Neural progenitor cell (in vitro differentiated cells): ENCODE data around the gene RRAS2. TPM values are rescaled to one million over a fixed set of nuclear protein-coding genes. Genes with fewer than 3 reads are reported as not detected.

Source experiments
- DNase-seq: peaks from one replicate; pipeline ENCODE4 v3.0.0-alpha.2; 2016; ENCODE audit warnings: low spot score
- H2AFZ ChIP-seq: fragments of 200-600 bp; sonication (generic); replicated peaks from 2 replicates; pipeline ENCODE4 v1.6.1; 2016; ENCODE audit warnings: antibody characterized with exemption
- H3F3A ChIP-seq: fragments of 200-600 bp; sonication (generic); 2 replicates; pipeline ENCODE4 v1.6.1; 2016; ENCODE audit warnings: antibody characterized with exemption, low read depth
- H3K27ac ChIP-seq: fragments of 200-600 bp; sonication (generic); 2 replicates; pipeline ENCODE4 v1.5.1; 2016; ENCODE audit warnings: mild to moderate bottlenecking
- H3K27me3 ChIP-seq: fragments of 200-600 bp; sonication (generic); 2 replicates; pipeline ENCODE4 v1.6.1; 2016; ENCODE audit warnings: mild to moderate bottlenecking, moderate library complexity
- H3K36me3 ChIP-seq: fragments of 200-600 bp; sonication (generic); 2 replicates; pipeline ENCODE4 v1.5.1; 2016
- H3K4me1 ChIP-seq: fragments of 200-600 bp; sonication (generic); 2 replicates; pipeline ENCODE4 v1.6.1; 2016; ENCODE audit warnings: mixed run types
- H3K4me2 ChIP-seq: fragments of 200-600 bp; sonication (generic); 2 replicates; pipeline ENCODE4 v1.6.1; 2016
- H3K4me3 ChIP-seq: fragments of 200-600 bp; sonication (generic); 2 replicates; pipeline ENCODE4 v1.5.1; 2016
- H3K79me2 ChIP-seq: fragments of 200-600 bp; sonication (generic); 2 replicates; pipeline ENCODE4 v1.6.1; 2016; ENCODE audit warnings: low read depth
- H3K9ac ChIP-seq: fragments of 200-600 bp; sonication (generic); 2 replicates; pipeline ENCODE4 v1.6.1; 2016
- H3K9me3 ChIP-seq: fragments of 200-600 bp; sonication (generic); 2 replicates; pipeline ENCODE4 v1.5.1; 2016; ENCODE audit warnings: low read depth
- H4K20me1 ChIP-seq: fragments of 200-600 bp; sonication (generic); 2 replicates; pipeline ENCODE4 v1.6.1; 2016; ENCODE audit warnings: low read depth
- H3K27ac Mint-ChIP-seq: 3 replicates; pipeline ENCODE4 v1.8.0; 2021; ENCODE audit warnings: mixed read lengths
- H3K27me3 Mint-ChIP-seq: 2 replicates; pipeline ENCODE4 v1.8.0; 2022; ENCODE audit warnings: low read depth, mild to moderate bottlenecking, inconsistent platforms, moderate library complexity, mixed read lengths; ENCODE audit not compliant: insufficient read depth
- H3K36me3 Mint-ChIP-seq: 3 replicates; pipeline ENCODE4 v1.8.0; 2021; ENCODE audit warnings: mixed read lengths
- H3K4me1 Mint-ChIP-seq: 3 replicates; pipeline ENCODE4 v1.8.0; 2021; ENCODE audit warnings: mixed read lengths
- H3K4me3 Mint-ChIP-seq: 3 replicates; pipeline ENCODE4 v1.8.0; 2021; ENCODE audit warnings: mild to moderate bottlenecking, moderate library complexity, mixed read lengths
- H3K9me3 Mint-ChIP-seq: 3 replicates; pipeline ENCODE4 v1.8.0; 2020; ENCODE audit warnings: mixed read lengths
- EZH2 ChIP-seq: fragments of 200-600 bp; sonication (generic); IDR thresholded peaks from 2 replicates; pipeline ENCODE4 v1.6.1; 2017; ENCODE audit warnings: antibody characterized with exemption, mild to moderate bottlenecking, moderate library complexity
- EZH2phosphoT487 ChIP-seq: fragments of 200-600 bp; sonication (generic); IDR thresholded peaks from 2 replicates; pipeline ENCODE4 v1.6.1; 2017; ENCODE audit warnings: antibody characterized with exemption
- total RNA-seq: library from RNA; depleted of rRNA; stranded (reverse); fragments of >200 nt; gene quantifications from 2 replicates; pipeline ENCODE4 v1.2.3, GENCODE V29; 2015; ENCODE audit warnings: low replicate concordance
- TF ChIP-seq, protein P1 (sequence below): fragments of 200-600 bp; sonication (generic); IDR thresholded peaks from 2 replicates; pipeline ENCODE4 v1.5.1; 2017; ENCODE audit warnings: antibody characterized with exemption, mild to moderate bottlenecking

RRAS2 gene
- total RNA-seq, 1 donor from 2014 or later = 129 TPM

DNA sequence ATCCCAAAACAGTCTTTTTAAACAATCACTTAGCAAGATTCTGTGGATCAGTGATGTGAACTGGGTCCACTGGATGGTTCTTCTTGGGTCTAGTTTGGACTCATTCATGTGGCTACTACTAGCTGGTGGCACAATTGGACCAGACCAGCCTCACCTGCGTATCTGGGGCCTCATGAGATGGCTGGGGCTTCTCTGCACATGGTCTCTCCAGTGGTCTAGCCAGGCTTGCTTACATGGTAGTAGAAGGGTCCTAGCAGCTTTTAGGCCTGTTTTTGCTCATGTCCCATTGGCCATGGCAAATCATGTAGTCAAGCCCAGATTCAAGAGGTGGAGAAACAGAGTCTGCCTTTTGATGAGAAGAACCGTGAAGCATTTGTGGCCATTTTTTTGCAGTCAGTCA is 94.0 kb downstream of the RRAS2 start:
- no peak overlapping the region for H3K4me2 ChIP-seq
- no peak overlapping the region for H3K27ac ChIP-seq
- Mint-ChIP-seq H3K9me3 (no peaks in the 10 kb centered on the region), H3K36me3 (peaks cover 15% of the 10 kb centered on the region), H3K27ac (no peak overlapping the region), H3K4me3 (no peak overlapping the region), H3K27me3 (peaks cover 3% of the 10 kb centered on the region), H3K4me1 (peaks cover 6% of the 10 kb centered on the region)
- no peak overlapping the region for H3K4me3 ChIP-seq
- no peaks in the 10 kb centered on the region for H3K36me3 ChIP-seq
- H3K9ac ChIP-seq = no peak overlapping the region
- H3K9me3 ChIP-seq = no peaks in the 10 kb centered on the region
- H2AFZ ChIP-seq = no peak overlapping the region
- no peaks in the 10 kb centered on the region for H3K27me3 ChIP-seq
- H3K4me1 ChIP-seq = no peaks in the 10 kb centered on the region
- TF ChIP-seq, protein P1, sequence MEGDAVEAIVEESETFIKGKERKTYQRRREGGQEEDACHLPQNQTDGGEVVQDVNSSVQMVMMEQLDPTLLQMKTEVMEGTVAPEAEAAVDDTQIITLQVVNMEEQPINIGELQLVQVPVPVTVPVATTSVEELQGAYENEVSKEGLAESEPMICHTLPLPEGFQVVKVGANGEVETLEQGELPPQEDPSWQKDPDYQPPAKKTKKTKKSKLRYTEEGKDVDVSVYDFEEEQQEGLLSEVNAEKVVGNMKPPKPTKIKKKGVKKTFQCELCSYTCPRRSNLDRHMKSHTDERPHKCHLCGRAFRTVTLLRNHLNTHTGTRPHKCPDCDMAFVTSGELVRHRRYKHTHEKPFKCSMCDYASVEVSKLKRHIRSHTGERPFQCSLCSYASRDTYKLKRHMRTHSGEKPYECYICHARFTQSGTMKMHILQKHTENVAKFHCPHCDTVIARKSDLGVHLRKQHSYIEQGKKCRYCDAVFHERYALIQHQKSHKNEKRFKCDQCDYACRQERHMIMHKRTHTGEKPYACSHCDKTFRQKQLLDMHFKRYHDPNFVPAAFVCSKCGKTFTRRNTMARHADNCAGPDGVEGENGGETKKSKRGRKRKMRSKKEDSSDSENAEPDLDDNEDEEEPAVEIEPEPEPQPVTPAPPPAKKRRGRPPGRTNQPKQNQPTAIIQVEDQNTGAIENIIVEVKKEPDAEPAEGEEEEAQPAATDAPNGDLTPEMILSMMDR = no peak
- TF ChIP-seq EZH2phosphoT487 (no peak), EZH2 (no peak)
- no peak for DNase-seq
- H3F3A ChIP-seq = no peaks in the 10 kb centered on the region
- no peaks in the 10 kb centered on the region for H4K20me1 ChIP-seq
- H3K79me2 ChIP-seq = no peaks in the 10 kb centered on the region

DNA sequence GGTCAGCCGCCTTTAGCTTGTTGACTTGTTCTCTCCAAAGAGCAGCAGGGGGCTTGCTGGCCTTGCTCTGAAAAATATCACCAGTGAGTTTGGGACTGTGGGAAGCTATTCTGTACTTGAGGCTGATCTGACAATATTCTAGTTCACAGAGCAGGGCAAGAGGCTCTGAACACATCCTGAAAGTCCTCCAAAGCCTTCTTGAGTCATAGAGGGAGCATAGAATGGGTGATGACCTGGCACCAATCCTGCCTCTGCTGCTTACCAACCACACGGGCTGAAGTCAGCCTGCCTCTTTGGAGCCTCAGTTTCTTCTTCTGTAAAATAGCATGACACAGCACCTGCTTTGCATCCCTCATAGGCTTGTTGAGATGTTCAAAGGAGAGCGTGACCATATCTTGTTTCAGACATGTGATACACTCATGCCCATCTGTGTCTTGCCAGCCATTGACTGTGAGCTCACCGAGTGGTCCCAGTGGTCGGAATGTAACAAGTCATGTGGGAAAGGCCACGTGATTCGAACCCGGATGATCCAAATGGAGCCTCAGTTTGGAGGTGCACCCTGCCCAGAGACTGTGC is 96.6 kb downstream of the RRAS2 start:
- no peak for DNase-seq
- H3K36me3 Mint-ChIP-seq = peaks cover 10% of the 10 kb centered on the region
- H3K4me3 Mint-ChIP-seq = no peak overlapping the region
- no peaks in the 10 kb centered on the region for H3K27me3 ChIP-seq
- H3K4me1 ChIP-seq = peaks cover 6% of the 10 kb centered on the region
- H3K9me3 ChIP-seq = no peaks in the 10 kb centered on the region
- peaks cover 11% of the 10 kb centered on the region for H3K4me1 Mint-ChIP-seq
- H3K27me3 Mint-ChIP-seq = peaks cover 3% of the 10 kb centered on the region
- H3K36me3 ChIP-seq = no peaks in the 10 kb centered on the region
- no peaks in the 10 kb centered on the region for H4K20me1 ChIP-seq
- no peak overlapping the region for H3K4me3 ChIP-seq
- no peak overlapping the region for H3K4me2 ChIP-seq
- H3K9ac ChIP-seq = no peak overlapping the region
- no peak overlapping the region for H2AFZ ChIP-seq
- no peaks in the 10 kb centered on the region for H3F3A ChIP-seq
- no peak overlapping the region for H3K27ac ChIP-seq
- H3K9me3 Mint-ChIP-seq = no peaks in the 10 kb centered on the region
- no peak overlapping the region for H3K27ac Mint-ChIP-seq
- TF ChIP-seq EZH2phosphoT487 = no peak
- TF ChIP-seq EZH2 = no peak
- TF ChIP-seq, protein P1 = no peak
- H3K79me2 ChIP-seq = no peaks in the 10 kb centered on the region

DNA sequence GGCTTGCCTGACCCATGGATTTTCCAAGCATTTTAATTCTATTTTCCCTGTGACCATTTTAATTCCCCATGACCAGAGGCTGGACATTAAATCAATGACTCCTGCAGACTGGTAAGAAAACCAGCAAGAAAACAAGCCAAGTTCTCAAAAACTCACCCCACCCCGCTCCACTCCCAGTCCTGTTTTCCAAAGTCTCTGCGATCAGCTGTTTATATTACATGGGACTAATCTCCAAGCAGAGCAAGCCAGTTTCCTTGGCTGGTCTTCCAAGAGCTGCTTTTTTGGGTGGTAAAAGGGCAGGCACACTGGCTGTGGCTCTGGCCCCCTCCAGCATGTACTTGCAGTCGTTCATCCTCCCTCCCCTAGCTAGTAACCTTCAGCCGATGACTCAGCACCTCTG is 97.9 kb downstream of the RRAS2 start:
- Mint-ChIP-seq H3K9me3 (no peaks in the 10 kb centered on the region), H3K4me3 (no peak overlapping the region), H3K27ac (no peak overlapping the region), H3K4me1 (peaks cover 11% of the 10 kb centered on the region), H3K36me3 (peaks cover 8% of the 10 kb centered on the region), H3K27me3 (peaks cover 3% of the 10 kb centered on the region)
- TF ChIP-seq, protein P1 = no peak
- no peak for TF ChIP-seq EZH2
- no peak for TF ChIP-seq EZH2phosphoT487
- Histone ChIP-seq H3K9me3 (no peaks in the 10 kb centered on the region), H3K27ac (no peak overlapping the region), H3K79me2 (no peaks in the 10 kb centered on the region), H3F3A (no peaks in the 10 kb centered on the region), H3K27me3 (no peaks in the 10 kb centered on the region), H3K4me3 (no peak overlapping the region), H3K4me1 (peaks cover 6% of the 10 kb centered on the region), H2AFZ (no peak overlapping the region), H3K9ac (no peak overlapping the region), H4K20me1 (no peaks in the 10 kb centered on the region), H3K36me3 (no peaks in the 10 kb centered on the region), H3K4me2 (no peak overlapping the region)
- no peak for DNase-seq
